HG03571 (cell line): ENCODE results near the gene MPI.

Source experiments
- ATAC-seq: cut with Tn5 transposase; IDR thresholded peaks from one replicate; pipeline ENCODE4 v1.9.1; 2021; ENCODE audit not compliant: unreplicated experiment

Gene MPI

GRCh38 chr15:74889883-74890664, at the start of gene MPI:
MPI (plus strand) TSS chr15:74890042; CDS start chr15:74890074, 32 bp downstream.
- ATAC-seq = peak; percentile 90

GRCh38 chr15:74840851-74841775, 48.7 kb upstream of the MPI start:
- no peak for ATAC-seq

- no peak for ATAC-seq
Observed at GRCh38 chr15:74841891-74842373, 47.9 kb upstream of the MPI start.

GRCh38 chr15:74842581-74843444, 47.0 kb upstream of the MPI start, which contains the start of gene ULK3:
ULK3 (minus strand) TSS chr15:74843156; CDS start chr15:74843105, 51 bp downstream.
- peak; percentile 75 for ATAC-seq

- ATAC-seq = no peak
Observed at GRCh38 chr15:74843445-74843828, 46.4 kb upstream of the MPI start.

GRCh38 chr15:74843891-74844299, 45.9 kb upstream of the MPI start:
- ATAC-seq = no peak

GRCh38 chr15:74844319-74845207, 45.3 kb upstream of the MPI start:
- no peak for ATAC-seq

- ATAC-seq = no peak
Observed at GRCh38 chr15:74845208-74845568, 44.7 kb upstream of the MPI start.

GRCh38 chr15:74845581-74845980, 44.3 kb upstream of the MPI start:
- ATAC-seq = no peak

GRCh38 chr15:74847432-74847831, 42.4 kb upstream of the MPI start:
- no peak for ATAC-seq

- no peak for ATAC-seq
Observed at GRCh38 chr15:74850393-74850792, 39.4 kb upstream of the MPI start.

- no peak for ATAC-seq
Observed at GRCh38 chr15:74851960-74852359, 37.9 kb upstream of the MPI start.

- ATAC-seq = no peak
Observed at GRCh38 chr15:74854453-74855022, 35.3 kb upstream of the MPI start.

GRCh38 chr15:74855857-74856256, 34.0 kb upstream of the MPI start:
- ATAC-seq = no peak

- no peak for ATAC-seq
Observed at GRCh38 chr15:74856537-74856936, 33.3 kb upstream of the MPI start.

GRCh38 chr15:74857082-74857655, 32.7 kb upstream of the MPI start:
- peak; percentile 90 for ATAC-seq

- ATAC-seq = no peak
Observed at GRCh38 chr15:74857671-74858368, 32.0 kb upstream of the MPI start.

GRCh38 chr15:74858369-74858740, 31.5 kb upstream of the MPI start:
- ATAC-seq = no peak
